WERI-Rb-1 (cell line): ENCODE data around the gene GMDS.

Experiments
- DNase-seq: peaks from one replicate; pipeline ENCODE4 v3.0.0-alpha.2; 2020
- H3K27ac ChIP-seq: fragments of 250-450 bp; sonication (Bioruptor Pico); 2 replicates; pipeline ENCODE4 v1.5.1; 2020; ENCODE audit warnings: mild to moderate bottlenecking, moderate library complexity
- H3K27me3 ChIP-seq: fragments of 250-450 bp; sonication (Bioruptor Pico); 2 replicates; pipeline ENCODE4 v1.5.1; 2021; ENCODE audit warnings: mild to moderate bottlenecking, low read depth, moderate library complexity; ENCODE audit not compliant: insufficient read depth, severe bottlenecking
- H3K36me3 ChIP-seq: fragments of 250-450 bp; sonication (Bioruptor Pico); 2 replicates; pipeline ENCODE4 v1.5.1; 2020; ENCODE audit warnings: mild to moderate bottlenecking, moderate library complexity
- H3K4me3 ChIP-seq: 2 replicates; pipeline ENCODE4 v1.5.1; 2011; ENCODE audit warnings: low read depth, mild to moderate bottlenecking, control low read depth, low read length
- H3K9me3 ChIP-seq: fragments of 250-450 bp; sonication (Bioruptor Pico); 2 replicates; pipeline ENCODE4 v1.5.1; 2021; ENCODE audit warnings: mild to moderate bottlenecking, moderate library complexity; ENCODE audit not compliant: severe bottlenecking
- CTCF ChIP-seq: IDR thresholded peaks from 2 replicates; pipeline ENCODE4 v1.5.1; 2011; ENCODE audit warnings: low read depth, mild to moderate bottlenecking, control low read depth, inconsistent platforms, low read length

The GMDS gene

GRCh38 chr6:1854296-1854695 lies 391.1 kb downstream of the GMDS start:
- DNase-seq: no peak
- Histone ChIP-seq H3K4me3 (no peak overlapping the region), H3K9me3 (no peaks in the 10 kb centered on the region), H3K36me3 (no peaks in the 10 kb centered on the region), H3K27me3 (no peaks in the 10 kb centered on the region), H3K27ac (no peak overlapping the region)
- no peak for TF ChIP-seq CTCF

GRCh38 chr6:1853761-1854160 lies 391.6 kb downstream of the GMDS start:
- Histone ChIP-seq H3K27ac (no peak overlapping the region), H3K4me3 (no peak overlapping the region), H3K36me3 (no peaks in the 10 kb centered on the region), H3K27me3 (no peaks in the 10 kb centered on the region), H3K9me3 (no peaks in the 10 kb centered on the region)
- no peak for DNase-seq
- TF ChIP-seq CTCF: no peak

GRCh38 chr6:1851681-1852456 lies 393.5 kb downstream of the GMDS start:
- H3K27ac ChIP-seq: no peak overlapping the region
- no peak overlapping the region for H3K4me3 ChIP-seq
- no peaks in the 10 kb centered on the region for H3K27me3 ChIP-seq
- H3K36me3 ChIP-seq: no peaks in the 10 kb centered on the region
- DNase-seq: no peak
- no peak for TF ChIP-seq CTCF
- no peaks in the 10 kb centered on the region for H3K9me3 ChIP-seq

GRCh38 chr6:1850840-1851157 lies 394.6 kb downstream of the GMDS start:
- Histone ChIP-seq H3K36me3 (no peaks in the 10 kb centered on the region), H3K27me3 (no peaks in the 10 kb centered on the region), H3K9me3 (no peaks in the 10 kb centered on the region), H3K4me3 (no peak overlapping the region), H3K27ac (no peak overlapping the region)
- DNase-seq: no peak
- TF ChIP-seq CTCF: no peak

GRCh38 chr6:1850121-1850839 lies 395.1 kb downstream of the GMDS start:
- Histone ChIP-seq H3K27ac (no peak overlapping the region), H3K27me3 (no peaks in the 10 kb centered on the region), H3K9me3 (peaks cover 4% of the 10 kb centered on the region), H3K36me3 (no peaks in the 10 kb centered on the region), H3K4me3 (no peak overlapping the region)
- no peak for TF ChIP-seq CTCF
- no peak for DNase-seq
